Glutamatergic neuron (in vitro differentiated cells): ENCODE data around the gene SHOX. TPM values are rescaled to one million over a fixed set of nuclear protein-coding genes. Genes with fewer than 3 reads are reported as not detected.
"Not testable (repeated sequence)": the region's sequence is repeated elsewhere in the genome, so short reads cannot be mapped to it uniquely, and the experiment has no call there.

Experiments used
- DNase-seq: peaks from one replicate; pipeline ENCODE4 v3.0.0; 2022
- H3K27ac Mint-ChIP-seq: one replicate; pipeline ENCODE4 v1.8.0; 2020; ENCODE audit warnings: mild to moderate bottlenecking, mixed read lengths, inconsistent platforms; ENCODE audit not compliant: unreplicated experiment
- H3K27me3 Mint-ChIP-seq: one replicate; pipeline ENCODE4 v1.8.0; 2020; ENCODE audit warnings: mild to moderate bottlenecking, moderate library complexity, mixed read lengths, inconsistent platforms; ENCODE audit not compliant: unreplicated experiment
- H3K36me3 Mint-ChIP-seq: one replicate; pipeline ENCODE4 v1.8.0; 2020; ENCODE audit warnings: mild to moderate bottlenecking, mixed read lengths, inconsistent platforms; ENCODE audit not compliant: unreplicated experiment
- H3K4me1 Mint-ChIP-seq: one replicate; pipeline ENCODE4 v1.8.0; 2020; ENCODE audit warnings: mild to moderate bottlenecking, low read depth, mixed read lengths, inconsistent platforms; ENCODE audit not compliant: unreplicated experiment
- H3K4me3 Mint-ChIP-seq: one replicate; pipeline ENCODE4 v1.8.0; 2020; ENCODE audit warnings: mild to moderate bottlenecking, mixed read lengths, inconsistent platforms; ENCODE audit not compliant: unreplicated experiment
- H3K9me3 Mint-ChIP-seq: one replicate; pipeline ENCODE4 v1.8.0; 2020; ENCODE audit warnings: mild to moderate bottlenecking, moderate library complexity, mixed read lengths, inconsistent platforms; ENCODE audit not compliant: unreplicated experiment
- CTCF ChIP-seq: fragments of 200-600 bp; sonication (generic); IDR thresholded peaks from one replicate; pipeline ENCODE4 v1.5.0; 2021; ENCODE audit not compliant: partially characterized antibody, unreplicated experiment
- total RNA-seq: library from RNA; stranded (reverse); fragmentation: NEBNext Ultra II Directional; extraction: Animal tissue kit (Norgen Biotek cat#: 25700); gene quantifications from one replicate; pipeline ENCODE4 v1.2.1, GENCODE V29; 2021; ENCODE audit not compliant: unreplicated experiment

Gene SHOX
- total RNA-seq, 1 donor from 2014 or later: 0.22 TPM

- TF ChIP-seq CTCF: no peak
- Mint-ChIP-seq H3K27ac (no peak overlapping the region), H3K4me1 (peaks cover 26% of the 10 kb centered on the region), H3K36me3 (peaks cover 13% of the 10 kb centered on the region), H3K27me3 (peaks cover 40% of the 10 kb centered on the region), H3K9me3 (peaks cover 17% of the 10 kb centered on the region), H3K4me3 (no peak overlapping the region)
- no peak for DNase-seq
Measured at GRCh38 chrX:619451-619811, 11.2 kb upstream of the SHOX start.

- no peak for DNase-seq
Measured at GRCh38 chrX:619812-620531, 10.6 kb upstream of the SHOX start.

GRCh38 chrX:621705-622503 lies 8.7 kb upstream of the SHOX start:
- peaks cover 32% of the 10 kb centered on the region for H3K9me3 Mint-ChIP-seq
- H3K4me3 Mint-ChIP-seq: no peak overlapping the region
- H3K27me3 Mint-ChIP-seq: peaks cover 54% of the 10 kb centered on the region
- no peak for DNase-seq
- peaks cover 30% of the 10 kb centered on the region for H3K4me1 Mint-ChIP-seq
- no peak for TF ChIP-seq CTCF
- peak overlapping the region; percentile 62 for H3K27ac Mint-ChIP-seq
- H3K36me3 Mint-ChIP-seq: peaks cover 19% of the 10 kb centered on the region

More at GRCh38 chrX:619812-620531, 10.6 kb upstream of the SHOX start:
- peaks cover 28% of the 10 kb centered on the region for H3K4me1 Mint-ChIP-seq
- peak overlapping the region; percentile 71 for H3K4me3 Mint-ChIP-seq
- no peak for TF ChIP-seq CTCF
- peaks cover 42% of the 10 kb centered on the region for H3K27me3 Mint-ChIP-seq
- H3K9me3 Mint-ChIP-seq: peaks cover 21% of the 10 kb centered on the region
- H3K36me3 Mint-ChIP-seq: peaks cover 13% of the 10 kb centered on the region
- no peak overlapping the region for H3K27ac Mint-ChIP-seq

GRCh38 chrX:622802-623201 lies 7.8 kb upstream of the SHOX start:
- H3K27ac Mint-ChIP-seq, DNase-seq: not testable (repeated sequence)
- Mint-ChIP-seq H3K9me3 (peaks cover 33% of the 10 kb centered on the region), H3K36me3 (peaks cover 20% of the 10 kb centered on the region), H3K4me1 (peaks cover 36% of the 10 kb centered on the region), H3K4me3 (peak overlapping the region; percentile 39), H3K27me3 (peaks cover 56% of the 10 kb centered on the region)

GRCh38 chrX:623268-623598 lies 7.4 kb upstream of the SHOX start:
- Mint-ChIP-seq H3K27me3 (peaks cover 56% of the 10 kb centered on the region), H3K36me3 (peaks cover 17% of the 10 kb centered on the region), H3K9me3 (peaks cover 30% of the 10 kb centered on the region), H3K27ac (no peak overlapping the region), H3K4me3 (peak overlapping the region; percentile 39), H3K4me1 (peaks cover 34% of the 10 kb centered on the region)
- no peak for TF ChIP-seq CTCF
- no peak for DNase-seq
